DND-41 (cell line): ENCODE results near the gene PRPF40B.

Source experiments
- EZH2 ChIP-seq: IDR thresholded peaks from 3 replicates; pipeline ENCODE4 v1.6.1; 2012; ENCODE audit warnings: borderline replicate concordance, low read depth, mild to moderate bottlenecking, moderate library complexity, low read length, inconsistent platforms; ENCODE audit not compliant: severe bottlenecking
- TF ChIP-seq, protein P1 (sequence below): IDR thresholded peaks from 2 replicates; pipeline ENCODE4 v1.5.1; 2012; ENCODE audit warnings: borderline replicate concordance, low read length, moderate library complexity, mild to moderate bottlenecking; ENCODE audit not compliant: poor library complexity, severe bottlenecking; ENCODE audit errors: extremely low read depth

DNA sequence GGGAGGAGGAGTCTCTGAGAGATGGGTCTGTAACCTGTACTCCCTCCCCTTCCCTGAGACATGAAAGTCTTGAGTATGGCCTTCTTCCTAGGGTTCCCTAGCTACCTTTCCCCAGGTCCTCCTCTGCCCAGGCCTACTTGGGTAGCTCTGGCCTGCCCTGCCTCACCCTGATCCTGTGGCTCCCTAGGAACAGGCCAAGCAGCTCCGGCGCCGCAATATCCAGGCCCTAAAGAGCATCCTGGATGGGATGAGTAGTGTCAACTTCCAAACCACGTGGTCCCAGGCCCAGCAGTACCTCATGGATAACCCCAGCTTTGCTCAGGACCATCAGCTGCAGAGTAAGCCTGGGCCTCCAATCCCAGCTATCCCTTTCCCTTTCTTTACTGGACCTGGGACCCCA lies 12.3 kb downstream of the PRPF40B start:
- TF ChIP-seq, protein P1, sequence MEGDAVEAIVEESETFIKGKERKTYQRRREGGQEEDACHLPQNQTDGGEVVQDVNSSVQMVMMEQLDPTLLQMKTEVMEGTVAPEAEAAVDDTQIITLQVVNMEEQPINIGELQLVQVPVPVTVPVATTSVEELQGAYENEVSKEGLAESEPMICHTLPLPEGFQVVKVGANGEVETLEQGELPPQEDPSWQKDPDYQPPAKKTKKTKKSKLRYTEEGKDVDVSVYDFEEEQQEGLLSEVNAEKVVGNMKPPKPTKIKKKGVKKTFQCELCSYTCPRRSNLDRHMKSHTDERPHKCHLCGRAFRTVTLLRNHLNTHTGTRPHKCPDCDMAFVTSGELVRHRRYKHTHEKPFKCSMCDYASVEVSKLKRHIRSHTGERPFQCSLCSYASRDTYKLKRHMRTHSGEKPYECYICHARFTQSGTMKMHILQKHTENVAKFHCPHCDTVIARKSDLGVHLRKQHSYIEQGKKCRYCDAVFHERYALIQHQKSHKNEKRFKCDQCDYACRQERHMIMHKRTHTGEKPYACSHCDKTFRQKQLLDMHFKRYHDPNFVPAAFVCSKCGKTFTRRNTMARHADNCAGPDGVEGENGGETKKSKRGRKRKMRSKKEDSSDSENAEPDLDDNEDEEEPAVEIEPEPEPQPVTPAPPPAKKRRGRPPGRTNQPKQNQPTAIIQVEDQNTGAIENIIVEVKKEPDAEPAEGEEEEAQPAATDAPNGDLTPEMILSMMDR = no peak
- TF ChIP-seq EZH2 = no peak
